Inflammatory macrophage treated with lipopolysaccharide for 1 hour (primary cell): ENCODE data around the gene WFDC1.

Experiments
- DNase-seq, 2 donors: peaks; one replicate each; pipeline ENCODE4 v3.0.0-alpha.2; 2020 to 2022

Gene WFDC1

GRCh38 chr16:84357191-84357651 lies 62.5 kb downstream of the WFDC1 start:
- DNase-seq = peak; percentile 61 to 74

DNA sequence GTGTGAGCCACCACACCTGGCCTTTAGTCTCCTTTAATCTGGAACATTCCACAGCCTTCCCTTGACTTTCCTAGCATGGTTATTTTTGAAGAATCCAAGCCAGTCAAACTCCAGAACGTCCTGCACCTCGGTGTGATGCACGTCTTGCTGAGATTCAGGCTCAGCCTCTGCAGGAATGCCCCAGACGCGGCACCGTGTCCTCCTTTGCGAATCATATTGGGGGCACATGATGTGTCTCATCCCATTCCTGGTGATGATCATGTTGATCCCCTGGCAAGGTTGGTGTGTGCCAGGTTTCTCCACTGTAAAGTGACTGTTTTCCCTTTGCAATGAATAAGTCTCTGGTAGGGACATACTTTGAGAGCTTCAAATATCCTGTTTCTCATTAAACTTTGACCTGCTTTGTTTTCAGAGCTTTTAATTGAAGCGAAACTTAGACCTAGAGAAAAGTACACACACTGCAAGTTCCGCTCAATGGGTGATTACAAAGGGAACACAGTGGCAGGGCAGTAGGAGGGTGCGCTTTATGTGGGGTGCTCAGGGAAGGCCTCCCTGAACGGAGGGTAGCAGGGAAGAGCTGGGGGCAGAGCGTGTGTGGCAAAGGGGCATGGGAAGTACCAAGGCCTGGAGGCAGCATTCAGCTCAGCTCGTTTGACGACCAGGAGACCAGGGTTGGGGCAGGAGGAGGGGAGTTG lies 64.1 kb downstream of the WFDC1 start:
- no peak for DNase-seq

- no peak for DNase-seq
Observed at GRCh38 chr16:84359326-84359725, 64.6 kb downstream of the WFDC1 start.

GRCh38 chr16:84360170-84360569 lies 65.5 kb downstream of the WFDC1 start:
- no peak for DNase-seq

DNA sequence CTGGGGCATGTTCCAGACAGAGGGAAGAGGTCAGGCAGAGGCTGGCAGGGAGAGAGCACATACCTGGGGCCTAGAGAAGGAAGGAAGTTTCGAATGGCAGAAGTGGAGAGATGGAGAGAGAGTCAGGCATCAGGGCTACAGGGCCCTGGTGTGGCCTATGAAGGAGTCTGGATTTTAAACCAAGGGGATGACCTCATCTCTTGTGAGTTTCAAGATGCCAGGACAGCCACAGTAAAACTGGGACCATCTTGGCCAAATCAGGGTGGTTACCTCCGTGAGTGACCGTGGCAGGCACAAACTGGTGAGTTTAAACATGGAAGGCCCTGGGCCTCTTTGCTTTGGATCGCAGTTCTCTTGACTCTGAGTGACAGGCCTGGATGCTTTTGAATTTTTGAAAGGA lies 66.1 kb downstream of the WFDC1 start:
- DNase-seq = no peak

GRCh38 chr16:84361546-84361945 lies 66.9 kb downstream of the WFDC1 start:
- DNase-seq = no peak

DNA sequence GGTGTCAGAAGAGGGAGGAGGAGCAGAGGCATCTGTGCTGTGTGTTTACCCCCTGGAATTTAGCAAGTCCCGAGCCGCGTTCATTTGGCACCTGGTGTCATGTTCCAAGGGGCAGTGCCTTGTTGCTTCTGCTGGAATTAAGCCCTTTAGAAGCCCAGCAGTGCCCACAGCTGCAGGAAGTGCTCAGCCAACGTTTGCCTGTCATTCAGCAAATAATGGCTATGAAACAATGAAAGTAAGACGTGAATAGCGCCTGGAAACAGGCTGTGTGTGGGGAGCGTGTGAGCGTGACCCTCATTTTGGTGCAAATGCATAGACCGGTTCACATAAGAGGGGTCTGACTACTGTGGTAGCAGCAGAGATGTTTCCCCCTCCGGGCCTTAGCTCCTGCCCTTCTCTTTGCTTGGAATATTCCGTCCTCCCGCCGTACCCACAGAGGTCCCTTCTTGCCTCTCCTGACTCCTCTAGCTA lies 67.8 kb downstream of the WFDC1 start:
- DNase-seq = no peak

DNA sequence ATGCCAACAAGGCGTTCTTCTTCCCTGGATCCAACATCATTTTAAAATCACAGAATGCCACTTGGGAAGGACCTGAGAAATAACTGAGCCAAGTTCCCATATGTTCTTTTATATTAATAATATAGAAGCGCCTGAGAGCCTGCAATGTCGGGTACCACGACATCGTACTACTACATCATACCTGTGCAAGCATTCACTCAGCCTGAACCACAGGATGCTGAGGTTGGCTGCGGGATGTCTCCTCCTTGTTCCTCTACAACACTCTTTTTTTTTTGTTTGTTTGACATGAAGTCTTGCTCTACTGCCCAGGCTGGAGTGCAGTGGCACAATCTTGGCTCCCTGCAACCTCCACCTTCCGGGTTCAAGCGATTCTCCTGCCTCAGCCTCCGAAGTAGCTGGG lies 71.5 kb downstream of the WFDC1 start:
- DNase-seq = no peak

DNA sequence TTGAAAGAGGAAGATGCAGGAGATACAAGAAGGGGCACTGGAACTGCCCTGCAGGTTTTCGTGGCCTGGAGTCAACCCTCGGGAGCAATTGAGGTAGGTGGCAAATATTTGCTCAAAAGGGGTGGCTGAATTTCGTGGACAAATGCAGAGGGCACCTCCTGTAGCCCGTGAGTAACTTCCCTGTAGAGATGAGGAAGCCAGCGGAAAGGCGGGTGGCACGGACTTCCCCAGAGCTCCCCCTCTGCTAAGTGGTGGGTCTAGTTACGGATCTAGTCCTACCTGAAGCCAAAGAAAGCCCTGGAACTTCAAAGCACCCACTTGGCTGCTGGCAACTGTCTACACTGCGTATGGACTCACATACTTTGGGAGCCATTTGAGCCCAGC lies 72.6 kb downstream of the WFDC1 start:
- peak; percentile 6 to 36 for DNase-seq

- DNase-seq = no peak
Observed at GRCh38 chr16:84367750-84368307, 73.2 kb downstream of the WFDC1 start.

DNA sequence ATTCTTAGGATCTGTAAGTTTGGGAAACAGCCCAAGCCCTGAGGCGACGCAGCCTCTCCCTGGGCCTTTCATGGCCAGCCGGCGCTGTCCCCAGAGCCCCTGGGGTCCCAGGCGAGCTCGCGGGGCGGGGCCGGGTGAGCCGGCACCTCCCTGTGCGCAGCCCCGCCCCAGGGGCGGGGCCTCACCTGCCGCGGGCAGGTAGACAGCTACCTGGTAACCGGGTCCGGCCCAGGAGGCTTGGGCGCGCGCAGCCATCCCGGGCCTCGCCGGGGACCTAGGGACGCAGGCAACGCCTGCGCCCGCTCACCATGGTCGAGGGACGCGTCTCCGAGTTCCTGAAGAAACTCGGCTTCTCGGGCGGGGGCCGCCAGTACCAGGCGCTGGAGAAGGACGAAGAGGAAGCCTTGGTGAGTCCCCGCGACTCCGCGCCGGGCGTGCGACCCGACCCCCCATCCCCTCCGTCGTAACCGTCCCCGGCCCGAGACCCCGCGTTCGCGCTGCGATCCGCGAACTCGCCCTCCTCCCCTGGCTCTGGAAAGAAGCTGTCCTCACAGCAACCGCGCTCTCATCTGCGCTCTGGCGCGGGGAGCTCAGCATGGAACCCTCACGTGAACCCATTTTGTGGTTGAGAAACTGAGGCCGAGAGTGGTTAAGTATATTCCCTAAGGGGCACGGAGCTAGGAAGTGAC lies 73.8 kb downstream of the WFDC1 start, which contains the start of gene ATP2C2:
Gene ATP2C2 (plus strand): TSS at position 231 of the 689 bp plus-strand sequence. CDS start 78 bp downstream, at position 309.
- no peak for DNase-seq

GRCh38 chr16:84369105-84369504 lies 74.4 kb downstream of the WFDC1 start:
- no peak for DNase-seq

DNA sequence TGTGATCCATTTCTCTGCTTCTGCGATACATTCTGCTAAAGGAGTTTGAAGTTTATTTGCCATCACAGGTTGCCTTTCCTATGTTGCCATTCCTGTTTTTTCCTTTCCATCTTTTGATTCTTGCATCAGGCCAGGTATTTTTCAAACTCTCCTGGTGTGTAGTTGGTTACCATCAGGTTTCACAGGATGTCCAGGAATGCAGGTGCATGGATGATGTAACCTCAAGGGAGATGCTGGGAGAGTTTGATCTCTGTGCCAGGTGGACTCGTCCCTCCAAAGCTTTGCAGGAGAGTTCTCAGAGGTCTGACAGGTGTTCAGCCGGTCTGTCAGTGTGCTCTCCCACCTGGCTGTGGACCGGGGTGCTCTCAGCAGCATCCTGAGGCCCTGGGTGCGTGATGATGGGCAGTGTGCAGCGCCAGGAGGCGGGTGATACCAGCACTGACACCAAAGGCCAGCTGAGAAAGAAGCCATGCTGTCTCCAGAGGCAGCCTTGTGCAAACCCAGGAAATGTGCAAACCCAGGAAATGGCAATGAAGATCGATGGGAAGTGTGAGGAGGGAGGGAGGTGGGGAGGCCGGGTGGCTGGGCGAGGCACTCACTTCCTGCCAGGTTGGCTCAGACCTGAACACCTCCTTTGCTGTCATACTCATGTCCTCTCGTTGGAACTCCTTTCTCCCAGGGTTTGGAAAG lies 75.4 kb downstream of the WFDC1 start:
- DNase-seq = no peak

DNA sequence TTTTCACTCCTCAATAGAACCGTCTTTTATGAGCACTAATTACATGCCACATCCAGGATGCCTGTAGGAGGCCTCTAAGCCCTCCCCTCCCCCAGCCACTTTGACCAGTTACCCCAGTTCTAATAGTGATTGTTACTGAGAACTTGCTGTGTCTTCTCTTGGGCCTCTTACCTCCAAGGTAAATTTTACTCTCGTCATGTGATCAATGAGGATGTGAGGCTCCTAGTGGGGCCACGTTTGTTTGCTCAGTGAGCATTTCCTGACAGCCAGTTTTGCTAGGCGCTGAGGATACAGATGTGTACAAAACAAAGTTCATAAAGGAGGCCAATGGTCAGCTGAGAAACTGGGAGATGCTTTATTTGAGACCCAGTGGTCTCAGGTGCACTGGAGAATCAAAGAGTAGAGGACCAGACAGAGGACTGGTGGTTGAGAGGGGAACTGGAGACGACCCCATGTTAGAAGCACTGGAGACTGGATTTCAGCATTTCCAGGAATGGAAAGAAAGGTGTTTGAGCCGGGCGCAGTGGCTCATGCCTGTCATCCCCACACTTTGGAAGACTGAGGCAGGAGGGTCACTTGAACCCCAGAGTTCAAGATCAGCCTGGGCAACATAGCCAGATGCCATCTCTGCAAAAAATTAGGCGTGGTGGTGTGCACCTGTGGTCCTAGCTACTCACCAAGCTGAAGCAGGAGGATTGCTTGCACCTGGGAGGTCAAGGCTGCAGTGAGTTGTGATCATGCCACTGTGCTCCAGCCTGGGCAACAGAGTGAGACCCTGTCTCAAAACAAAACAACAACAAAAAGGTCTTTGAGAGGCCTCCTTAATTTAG lies 76.3 kb downstream of the WFDC1 start:
- no peak for DNase-seq

DNA sequence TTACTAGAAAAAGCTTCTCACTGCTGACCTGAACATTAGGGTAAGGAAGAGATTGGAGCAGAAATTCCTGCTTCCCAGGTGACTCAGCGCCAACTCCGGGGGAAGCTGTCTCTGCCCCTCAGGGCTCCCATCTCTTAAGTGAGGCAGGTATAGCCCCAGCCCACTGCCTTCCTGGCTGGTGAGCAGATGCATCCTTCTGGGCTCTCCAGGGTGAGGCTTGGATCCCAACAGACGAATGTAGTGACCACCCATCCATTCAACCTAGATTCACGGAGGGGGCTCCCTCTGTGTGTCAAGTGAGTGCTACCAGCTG lies 76.8 kb downstream of the WFDC1 start:
- no peak for DNase-seq

GRCh38 chr16:84373907-84374489 lies 79.3 kb downstream of the WFDC1 start:
- DNase-seq = no peak

- no peak for DNase-seq
Observed at GRCh38 chr16:84378099-84378498, 83.4 kb downstream of the WFDC1 start.

- DNase-seq = no peak
Observed at GRCh38 chr16:84378567-84378966, 83.9 kb downstream of the WFDC1 start.

- no peak for DNase-seq
Observed at GRCh38 chr16:84379008-84379708, 84.5 kb downstream of the WFDC1 start.
